NCI-H2029 treated with DMSO at 0.1 percent for 48 hours (cell line): Measurements from ENCODE around the gene FXYD5.
"Not testable (repeated sequence)": the region's sequence is repeated elsewhere in the genome, so short reads cannot be mapped to it uniquely, and the experiment has no call there.

Experiments used
- DNase-seq: peaks from one replicate; lab custom pipeline; 2025; lab: John Stamatoyannopoulos, UW

Gene FXYD5

GRCh38 chr19:35138305-35138892, 16.1 kb upstream of the FXYD5 start, which contains the start of gene FXYD1:
Gene FXYD1 (plus strand): TSS chr19:35138824. CDS start chr19:35140080, 1,256 bp downstream.
- DNase-seq = no peak

- DNase-seq = no peak
These were observed 14.2 kb upstream of the FXYD5 start for GRCh38 chr19:35140207-35140961.

- peak; percentile 77 for DNase-seq
These were observed 13.3 kb upstream of the FXYD5 start for GRCh38 chr19:35140962-35141836.

- DNase-seq = no peak
These were observed 12.5 kb upstream of the FXYD5 start for GRCh38 chr19:35141837-35142605.

- peak; percentile 9 for DNase-seq
These were observed 11.8 kb upstream of the FXYD5 start for GRCh38 chr19:35142606-35143230.

- no peak for DNase-seq
These were observed 11.3 kb upstream of the FXYD5 start, which contains the start of gene FXYD7 for GRCh38 chr19:35143231-35143715. Gene FXYD7 (plus strand): TSS chr19:35143255. CDS start chr19:35143334, 79 bp downstream.

- no peak for DNase-seq
These were observed 10.7 kb upstream of the FXYD5 start for GRCh38 chr19:35143818-35144217.

GRCh38 chr19:35144259-35144599, 10.3 kb upstream of the FXYD5 start:
- no peak for DNase-seq

- DNase-seq = peak; percentile 17
These were observed 9.7 kb upstream of the FXYD5 start for GRCh38 chr19:35144600-35145436.

- DNase-seq = no peak
These were observed 7.6 kb upstream of the FXYD5 start for GRCh38 chr19:35146746-35147459.

GRCh38 chr19:35149463-35149862, 5.1 kb upstream of the FXYD5 start:
- no peak for DNase-seq

- no peak for DNase-seq
These were observed 4.1 kb upstream of the FXYD5 start for GRCh38 chr19:35150445-35150844.

- no peak for DNase-seq
These were observed 3.1 kb upstream of the FXYD5 start for GRCh38 chr19:35151273-35152065.

- DNase-seq = not testable (repeated sequence)
These were observed 1.4 kb upstream of the FXYD5 start for GRCh38 chr19:35153129-35153522.

GRCh38 chr19:35153701-35154524, 622 bp upstream of the FXYD5 start:
- DNase-seq = no peak

- no peak for DNase-seq
These were observed 906 bp downstream of the FXYD5 start for GRCh38 chr19:35155441-35155840.

- no peak for DNase-seq
These were observed 1.6 kb downstream of the FXYD5 start for GRCh38 chr19:35155981-35156672.
